ENCODE measurements around the gene DPP10.
"Not testable (repeated sequence)": the region's sequence is repeated elsewhere in the genome, so short reads cannot be mapped to it uniquely, and the experiment has no call there.

DPP10 gene

DNA sequence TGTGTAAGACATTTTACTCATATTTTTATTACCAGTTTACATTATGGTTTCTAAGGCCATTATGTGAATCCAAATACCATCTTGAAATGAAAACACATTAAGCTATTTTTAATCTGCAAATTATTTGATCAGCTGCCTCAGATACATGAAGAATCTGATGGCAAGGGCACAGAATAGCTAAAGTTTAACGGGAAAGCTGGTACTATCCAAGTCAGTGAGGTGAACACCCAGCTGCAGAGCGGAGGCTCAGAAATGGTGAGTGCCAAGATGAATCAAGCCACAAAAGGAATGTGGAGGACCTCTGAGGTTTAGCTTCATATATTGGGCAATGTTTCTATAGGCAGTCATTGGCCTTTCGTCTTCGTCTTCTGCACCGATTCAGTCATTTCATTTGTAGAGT is 75.1 kb downstream of the DPP10 start:
- Histone ChIP-seq H3K9ac (ENCODE audit: low read depth, low read length, poor library complexity) (no peak overlapping the region), H2BK120ac (ENCODE audit: low read depth, low read length) (no peak overlapping the region), H3K4me1 (ENCODE audit: control insufficient read depth in 2 of 2, insufficient read depth in 1 of 2, low read depth in 1 of 2, low read length in 2 of 2) (no peaks in the 10 kb centered on the region), H3K27ac (replicated peaks; ENCODE audit: low read length) (no peak overlapping the region), H2BK12ac (ENCODE audit: low read length) (no peak overlapping the region), H3K9me3 (replicated peaks in 1 of 2; ENCODE audit: control insufficient read depth in 2 of 2, insufficient read depth in 1 of 2, low read depth in 1 of 2, low read length in 2 of 2) (peaks cover 0 to under 1% of the 10 kb centered on the region in 2 donors), H3K36me3 (replicated peaks in 1 of 2; ENCODE audit: control insufficient read depth in 2 of 2, insufficient read depth in 2 of 2, low read length in 2 of 2) (no peaks in the 10 kb centered on the region), H3K18ac (ENCODE audit: low read length) (no peak overlapping the region), H4K8ac (ENCODE audit: low read depth, low read length) (no peak overlapping the region), H2AFZ (ENCODE audit: low read length) (no peak overlapping the region), H3K4ac (ENCODE audit: low read length) (no peak overlapping the region), H4K91ac (ENCODE audit: low read depth, low read length, poor library complexity) (no peak overlapping the region), H3K4me3 (ENCODE audit: low read length in 2 of 2) (no peak overlapping the region), H2BK15ac (ENCODE audit: low read length) (no peak overlapping the region), H2AK5ac (ENCODE audit: low read depth, low read length) (no peak overlapping the region), H3K4me2 (ENCODE audit: insufficient read depth, low read length, poor library complexity, severe bottlenecking) (no peak overlapping the region), H3K23ac (ENCODE audit: low read depth, low read length, poor library complexity) (no peak overlapping the region), H2BK5ac (ENCODE audit: low read length) (no peak overlapping the region), H3K14ac (ENCODE audit: low read length) (no peak overlapping the region), H3K79me1 (ENCODE audit: low read depth, low read length) (no peaks in the 10 kb centered on the region), H3K27me3 (ENCODE audit: control insufficient read depth in 3 of 3, insufficient read depth in 3 of 3, low read depth in 1 of 3, low read length in 3 of 3) (no peaks in the 10 kb centered on the region)
- no CpG with 5 or more reads among the region's 5 CpGs for WGBS, 2 donors (ENCODE audit: extremely low coverage in 2 of 2, insufficient read length in 2 of 2, insufficient replicate concordance in 1 of 2)
- no peak for DNase-seq (ENCODE audit: low spot score)

DNA sequence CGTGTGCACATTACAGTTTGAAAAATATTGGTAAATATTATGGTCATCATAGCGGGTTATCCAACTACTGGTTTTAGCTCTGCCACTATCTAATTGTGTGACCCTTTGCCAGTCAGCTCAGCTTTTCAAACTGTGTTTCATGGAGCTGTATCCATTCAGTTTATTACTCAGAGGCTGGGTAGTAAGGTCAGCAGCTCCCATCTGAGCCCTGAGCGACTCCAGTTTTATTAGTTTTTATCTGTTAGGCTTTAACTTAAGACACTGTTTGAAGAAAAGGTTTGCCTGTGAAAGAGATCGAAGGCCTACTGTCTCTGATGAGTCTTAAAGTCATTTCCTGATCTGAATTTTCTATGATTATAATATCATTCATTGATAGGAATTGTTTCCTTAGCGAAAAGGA is 76.3 kb downstream of the DPP10 start:
- Histone ChIP-seq H3K18ac (ENCODE audit: low read length) (no peak overlapping the region), H3K4me3 (ENCODE audit: low read length in 2 of 2) (no peak overlapping the region), H4K91ac (ENCODE audit: low read depth, low read length, poor library complexity) (no peak overlapping the region), H3K9ac (ENCODE audit: low read depth, low read length, poor library complexity) (no peak overlapping the region), H2AFZ (ENCODE audit: low read length) (no peak overlapping the region), H2BK15ac (ENCODE audit: low read length) (no peak overlapping the region), H3K9me3 (replicated peaks in 1 of 2; ENCODE audit: control insufficient read depth in 2 of 2, insufficient read depth in 1 of 2, low read depth in 1 of 2, low read length in 2 of 2) (peaks cover 0 to 4% of the 10 kb centered on the region in 2 donors), H3K4me1 (ENCODE audit: control insufficient read depth in 2 of 2, insufficient read depth in 1 of 2, low read depth in 1 of 2, low read length in 2 of 2) (no peaks in the 10 kb centered on the region), H2BK12ac (ENCODE audit: low read length) (no peak overlapping the region), H3K4ac (ENCODE audit: low read length) (no peak overlapping the region), H3K4me2 (ENCODE audit: insufficient read depth, low read length, poor library complexity, severe bottlenecking) (no peak overlapping the region), H2AK5ac (ENCODE audit: low read depth, low read length) (no peak overlapping the region), H2BK5ac (ENCODE audit: low read length) (no peak overlapping the region), H3K27ac (replicated peaks; ENCODE audit: low read length) (no peak overlapping the region), H3K23ac (ENCODE audit: low read depth, low read length, poor library complexity) (no peak overlapping the region), H4K8ac (ENCODE audit: low read depth, low read length) (no peak overlapping the region), H3K14ac (ENCODE audit: low read length) (no peak overlapping the region), H2BK120ac (ENCODE audit: low read depth, low read length) (no peak overlapping the region), H3K27me3 (ENCODE audit: control insufficient read depth in 3 of 3, insufficient read depth in 3 of 3, low read depth in 1 of 3, low read length in 3 of 3) (no peaks in the 10 kb centered on the region), H3K79me1 (ENCODE audit: low read depth, low read length) (no peaks in the 10 kb centered on the region), H3K36me3 (replicated peaks in 1 of 2; ENCODE audit: control insufficient read depth in 2 of 2, insufficient read depth in 2 of 2, low read length in 2 of 2) (no peaks in the 10 kb centered on the region)
- DNase-seq (ENCODE audit: low spot score), result no peak
- no CpG with 5 or more reads among the region's 5 CpGs for WGBS, 2 donors (ENCODE audit: extremely low coverage in 2 of 2, insufficient read length in 2 of 2, insufficient replicate concordance in 1 of 2)

GRCh38 chr2:114522612-114523011 is 80.2 kb downstream of the DPP10 start:
- not testable (repeated sequence) for H4K8ac ChIP-seq (ENCODE audit: low read depth, low read length); H3K27me3 ChIP-seq (ENCODE audit: control insufficient read depth in 3 of 3, insufficient read depth in 3 of 3, low read depth in 1 of 3, low read length in 3 of 3); H2AK5ac ChIP-seq (ENCODE audit: low read depth, low read length); H2BK12ac ChIP-seq (ENCODE audit: low read length); H3K9ac ChIP-seq (ENCODE audit: low read depth, low read length, poor library complexity); H2AFZ ChIP-seq (ENCODE audit: low read length); H2BK5ac ChIP-seq (ENCODE audit: low read length); H3K18ac ChIP-seq (ENCODE audit: low read length); H3K9me3 ChIP-seq (replicated peaks in 1 of 2; ENCODE audit: control insufficient read depth in 2 of 2, insufficient read depth in 1 of 2, low read depth in 1 of 2, low read length in 2 of 2); H3K4me3 ChIP-seq (ENCODE audit: low read length in 2 of 2); H3K79me1 ChIP-seq (ENCODE audit: low read depth, low read length); H3K4me1 ChIP-seq (ENCODE audit: control insufficient read depth in 2 of 2, insufficient read depth in 1 of 2, low read depth in 1 of 2, low read length in 2 of 2); H2BK120ac ChIP-seq (ENCODE audit: low read depth, low read length); H3K27ac ChIP-seq (replicated peaks; ENCODE audit: low read length); H3K36me3 ChIP-seq (replicated peaks in 1 of 2; ENCODE audit: control insufficient read depth in 2 of 2, insufficient read depth in 2 of 2, low read length in 2 of 2); H3K14ac ChIP-seq (ENCODE audit: low read length); H4K91ac ChIP-seq (ENCODE audit: low read depth, low read length, poor library complexity); DNase-seq (ENCODE audit: low spot score); H2BK15ac ChIP-seq (ENCODE audit: low read length); H3K4ac ChIP-seq (ENCODE audit: low read length); H3K23ac ChIP-seq (ENCODE audit: low read depth, low read length, poor library complexity); H3K4me2 ChIP-seq (ENCODE audit: insufficient read depth, low read length, poor library complexity, severe bottlenecking)
- WGBS, 2 donors (ENCODE audit: extremely low coverage in 2 of 2, insufficient read length in 2 of 2, insufficient replicate concordance in 1 of 2), result no CpG with 5 or more reads among the region's 4 CpGs

DNA sequence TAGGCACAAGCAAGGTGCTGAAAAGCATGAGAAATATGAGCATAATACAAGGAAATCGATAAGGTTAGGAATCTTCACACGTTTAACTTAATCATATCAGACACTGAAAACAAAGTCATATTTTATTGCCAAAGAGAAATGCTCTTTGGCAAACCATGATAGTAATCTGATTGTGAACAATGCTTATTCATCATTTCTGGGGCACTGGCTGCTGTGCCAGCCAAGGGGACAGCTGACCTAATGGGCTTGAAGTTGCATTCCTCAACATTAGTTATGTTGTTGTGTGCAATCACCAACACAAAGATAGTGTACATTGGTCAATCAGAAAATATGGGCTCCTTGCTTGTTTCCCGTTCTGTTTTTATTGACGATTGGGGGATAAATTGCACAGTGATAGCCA is 83.5 kb downstream of the DPP10 start:
- Histone ChIP-seq H3K9me3 (replicated peaks in 1 of 2; ENCODE audit: control insufficient read depth in 2 of 2, insufficient read depth in 1 of 2, low read depth in 1 of 2, low read length in 2 of 2) (peaks cover 0 to 4% of the 10 kb centered on the region in 2 donors), H3K79me1 (ENCODE audit: low read depth, low read length) (no peaks in the 10 kb centered on the region), H2BK12ac (ENCODE audit: low read length) (no peak overlapping the region), H4K91ac (ENCODE audit: low read depth, low read length, poor library complexity) (no peak overlapping the region), H3K14ac (ENCODE audit: low read length) (no peak overlapping the region), H3K18ac (ENCODE audit: low read length) (no peak overlapping the region), H2BK120ac (ENCODE audit: low read depth, low read length) (no peak overlapping the region), H3K4me2 (ENCODE audit: insufficient read depth, low read length, poor library complexity, severe bottlenecking) (no peak overlapping the region), H2BK15ac (ENCODE audit: low read length) (no peak overlapping the region), H3K4me1 (ENCODE audit: control insufficient read depth in 2 of 2, insufficient read depth in 1 of 2, low read depth in 1 of 2, low read length in 2 of 2) (no peaks in the 10 kb centered on the region), H3K27me3 (ENCODE audit: control insufficient read depth in 3 of 3, insufficient read depth in 3 of 3, low read depth in 1 of 3, low read length in 3 of 3) (no peaks in the 10 kb centered on the region), H3K4me3 (ENCODE audit: low read length in 2 of 2) (no peak overlapping the region), H2AFZ (ENCODE audit: low read length) (no peak overlapping the region), H4K8ac (ENCODE audit: low read depth, low read length) (no peak overlapping the region), H3K23ac (ENCODE audit: low read depth, low read length, poor library complexity) (no peak overlapping the region), H3K36me3 (replicated peaks in 1 of 2; ENCODE audit: control insufficient read depth in 2 of 2, insufficient read depth in 2 of 2, low read length in 2 of 2) (no peaks in the 10 kb centered on the region), H3K4ac (ENCODE audit: low read length) (no peak overlapping the region), H3K27ac (replicated peaks; ENCODE audit: low read length) (no peak overlapping the region), H3K9ac (ENCODE audit: low read depth, low read length, poor library complexity) (no peak overlapping the region), H2AK5ac (ENCODE audit: low read depth, low read length) (no peak overlapping the region), H2BK5ac (ENCODE audit: low read length) (no peak overlapping the region)
- DNase-seq (ENCODE audit: low spot score), result no peak
- WGBS, 2 donors (ENCODE audit: extremely low coverage in 2 of 2, insufficient read length in 2 of 2, insufficient replicate concordance in 1 of 2), result no CpG with 5 or more reads among the region's 4 CpGs
